Mesodermal cell (in vitro differentiated cells): ENCODE data around the gene KCNJ1.

Experiments
- H3K27ac ChIP-seq: 2 replicates; pipeline ENCODE4 v1.7.0; 2013; ENCODE audit warnings: mild to moderate bottlenecking, low read depth, low read length, moderate library complexity; ENCODE audit not compliant: severe bottlenecking
- H3K36me3 ChIP-seq: 2 replicates; pipeline ENCODE4 v1.7.1; 2013; ENCODE audit warnings: mild to moderate bottlenecking, low read length, moderate library complexity; ENCODE audit not compliant: control insufficient read depth, insufficient read depth
- H3K4me1 ChIP-seq: one replicate; pipeline ENCODE4 v1.7.1; 2013; ENCODE audit warnings: mild to moderate bottlenecking, low read length; ENCODE audit not compliant: insufficient read depth, control insufficient read depth, poor library complexity, severe bottlenecking
- H3K4me3 ChIP-seq: 2 replicates; pipeline ENCODE4 v1.7.0; 2013; ENCODE audit warnings: low read length, control low read depth, mild to moderate bottlenecking; ENCODE audit not compliant: insufficient read depth, poor library complexity, severe bottlenecking; ENCODE audit errors: extremely low read depth
- H3K9me3 ChIP-seq: 2 replicates; pipeline ENCODE4 v1.7.1; 2013; ENCODE audit warnings: mild to moderate bottlenecking, low read length, moderate library complexity; ENCODE audit not compliant: control insufficient read depth
- WGBS, 2 experiments: methylation state at CpG; one replicate each; pipeline ENCODE4 v1.1.5; 2013; ENCODE audit warnings: missing lambda C conversion rate in 2 of 2; ENCODE audit not compliant: insufficient coverage in 2 of 2; 5-methylcytosine and 5-hydroxymethylcytosine counted together

KCNJ1 gene

GRCh38 chr11:128881221-128881620 lies 14.1 kb upstream of the KCNJ1 start:
- no peak overlapping the region for H3K27ac ChIP-seq
- no peak overlapping the region for H3K4me3 ChIP-seq
- H3K36me3 ChIP-seq: no peaks in the 10 kb centered on the region
- peaks cover 13% of the 10 kb centered on the region for H3K4me1 ChIP-seq
- no peaks in the 10 kb centered on the region for H3K9me3 ChIP-seq
- 72 to 95% methylated on average over 3 to 7 of the region's 8 CpGs for WGBS, 2 experiments

GRCh38 chr11:128879817-128880216 lies 12.7 kb upstream of the KCNJ1 start:
- WGBS, 2 experiments: 68 to 76% methylated on average over 9 of the region's 12 CpGs
- Histone ChIP-seq H3K4me1 (peaks cover 13% of the 10 kb centered on the region), H3K27ac (no peak overlapping the region), H3K36me3 (no peaks in the 10 kb centered on the region), H3K9me3 (no peaks in the 10 kb centered on the region), H3K4me3 (no peak overlapping the region)

DNA sequence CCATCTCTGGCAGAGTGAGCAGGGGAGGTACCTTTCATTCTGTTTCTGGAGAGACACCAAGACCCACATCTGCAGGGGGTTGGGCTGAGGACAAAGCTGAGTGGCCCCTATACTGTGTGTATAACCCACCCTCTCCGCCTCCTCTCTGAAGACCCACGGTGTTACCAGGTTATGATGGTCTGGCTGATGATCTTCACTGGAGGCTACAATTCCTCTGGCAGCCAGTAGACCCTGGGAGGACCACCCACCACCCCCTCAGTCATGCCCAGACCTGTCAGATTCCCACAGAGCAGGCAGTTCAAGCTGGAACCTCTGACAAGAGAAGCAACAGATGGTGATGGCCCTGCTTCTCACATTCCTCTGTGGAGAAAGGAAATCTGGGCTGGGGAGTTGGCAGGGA lies 11.4 kb upstream of the KCNJ1 start:
- H3K4me3 ChIP-seq: no peak overlapping the region
- no peak overlapping the region for H3K27ac ChIP-seq
- no peaks in the 10 kb centered on the region for H3K36me3 ChIP-seq
- no peaks in the 10 kb centered on the region for H3K9me3 ChIP-seq
- 93% methylated on average over 2 of the region's 2 CpGs; no CpG with 5 or more reads in 1 of the 2 experiments for WGBS, 2 experiments
- peaks cover 13% of the 10 kb centered on the region for H3K4me1 ChIP-seq

- H3K9me3 ChIP-seq: no peaks in the 10 kb centered on the region
- peaks cover 13% of the 10 kb centered on the region for H3K4me1 ChIP-seq
- H3K4me3 ChIP-seq: no peak overlapping the region
- WGBS, 2 experiments: 89 to 95% methylated on average over 2 to 5 of the region's 5 CpGs
- H3K36me3 ChIP-seq: no peaks in the 10 kb centered on the region
- no peak overlapping the region for H3K27ac ChIP-seq
Measured at GRCh38 chr11:128877726-128878125, 10.6 kb upstream of the KCNJ1 start.

- Histone ChIP-seq H3K4me1 (peaks cover 3% of the 10 kb centered on the region), H3K9me3 (no peaks in the 10 kb centered on the region), H3K36me3 (no peaks in the 10 kb centered on the region), H3K27ac (no peak overlapping the region), H3K4me3 (no peak overlapping the region)
- WGBS, 2 experiments: 94 to 95% methylated on average over 20 to 22 of the region's 22 CpGs
Measured at GRCh38 chr11:128876133-128876650, 9.1 kb upstream of the KCNJ1 start.

DNA sequence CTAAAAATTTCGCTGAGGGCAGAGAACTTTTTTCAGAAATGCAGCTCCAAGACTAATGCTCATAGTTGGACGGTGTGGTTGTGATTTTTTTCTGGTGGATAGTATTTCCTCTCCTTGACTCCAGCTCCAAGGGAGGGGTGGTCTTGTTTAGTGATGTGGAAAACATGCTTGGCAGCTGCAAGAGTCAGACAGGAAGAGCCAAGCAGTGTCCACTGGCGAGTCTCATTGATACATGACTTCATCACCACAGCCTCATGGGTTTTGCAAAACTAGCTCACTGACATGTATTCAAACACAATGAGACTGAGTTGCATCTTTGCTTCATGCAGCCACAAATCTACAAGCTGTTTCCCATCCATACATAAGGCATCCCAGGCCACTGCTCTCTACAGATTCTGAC lies 7.3 kb upstream of the KCNJ1 start:
- H3K4me3 ChIP-seq: no peak overlapping the region
- no peak overlapping the region for H3K27ac ChIP-seq
- H3K36me3 ChIP-seq: no peaks in the 10 kb centered on the region
- H3K9me3 ChIP-seq: no peaks in the 10 kb centered on the region
- no peaks in the 10 kb centered on the region for H3K4me1 ChIP-seq
- WGBS, 2 experiments: 86% methylated on average over 1 of the region's 3 CpGs; no CpG with 5 or more reads in 1 of the 2 experiments

- Histone ChIP-seq H3K36me3 (no peaks in the 10 kb centered on the region), H3K4me1 (no peaks in the 10 kb centered on the region), H3K4me3 (no peak overlapping the region), H3K27ac (no peak overlapping the region), H3K9me3 (no peaks in the 10 kb centered on the region)
- 72 to 73% methylated on average over 2 to 3 of the region's 3 CpGs for WGBS, 2 experiments
Measured at GRCh38 chr11:128872594-128872993, 5.5 kb upstream of the KCNJ1 start.

GRCh38 chr11:128872094-128872493 lies 5.0 kb upstream of the KCNJ1 start:
- Histone ChIP-seq H3K4me1 (no peaks in the 10 kb centered on the region), H3K27ac (no peak overlapping the region), H3K4me3 (no peak overlapping the region), H3K36me3 (no peaks in the 10 kb centered on the region), H3K9me3 (no peaks in the 10 kb centered on the region)
- WGBS, 2 experiments: 39% methylated on average over 3 of the region's 6 CpGs; no CpG with 5 or more reads in 1 of the 2 experiments

DNA sequence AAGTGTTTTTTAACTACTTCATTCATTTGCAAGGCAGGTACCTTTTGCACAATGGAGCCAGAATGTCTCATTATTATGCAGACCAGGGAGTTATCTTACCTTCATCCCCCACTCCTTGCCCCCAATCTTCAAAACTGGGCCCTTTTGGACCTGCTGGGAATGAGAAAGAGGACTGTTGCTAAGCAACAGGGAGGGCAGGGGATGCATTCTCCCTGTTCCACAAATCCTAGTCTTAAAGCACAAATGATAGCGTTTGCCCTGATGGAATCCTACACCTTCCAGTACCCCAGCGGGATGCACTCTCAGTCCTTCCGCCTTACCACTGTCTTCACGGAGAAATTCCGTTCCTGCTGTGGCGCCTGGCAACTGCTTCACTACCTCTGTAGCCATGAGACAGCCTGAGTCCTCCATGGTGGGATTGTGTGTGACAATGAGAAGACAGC lies 4.1 kb upstream of the KCNJ1 start:
- no peak overlapping the region for H3K4me3 ChIP-seq
- WGBS, 2 experiments: 34 to 42% methylated on average over 4 to 6 of the region's 6 CpGs

DNA sequence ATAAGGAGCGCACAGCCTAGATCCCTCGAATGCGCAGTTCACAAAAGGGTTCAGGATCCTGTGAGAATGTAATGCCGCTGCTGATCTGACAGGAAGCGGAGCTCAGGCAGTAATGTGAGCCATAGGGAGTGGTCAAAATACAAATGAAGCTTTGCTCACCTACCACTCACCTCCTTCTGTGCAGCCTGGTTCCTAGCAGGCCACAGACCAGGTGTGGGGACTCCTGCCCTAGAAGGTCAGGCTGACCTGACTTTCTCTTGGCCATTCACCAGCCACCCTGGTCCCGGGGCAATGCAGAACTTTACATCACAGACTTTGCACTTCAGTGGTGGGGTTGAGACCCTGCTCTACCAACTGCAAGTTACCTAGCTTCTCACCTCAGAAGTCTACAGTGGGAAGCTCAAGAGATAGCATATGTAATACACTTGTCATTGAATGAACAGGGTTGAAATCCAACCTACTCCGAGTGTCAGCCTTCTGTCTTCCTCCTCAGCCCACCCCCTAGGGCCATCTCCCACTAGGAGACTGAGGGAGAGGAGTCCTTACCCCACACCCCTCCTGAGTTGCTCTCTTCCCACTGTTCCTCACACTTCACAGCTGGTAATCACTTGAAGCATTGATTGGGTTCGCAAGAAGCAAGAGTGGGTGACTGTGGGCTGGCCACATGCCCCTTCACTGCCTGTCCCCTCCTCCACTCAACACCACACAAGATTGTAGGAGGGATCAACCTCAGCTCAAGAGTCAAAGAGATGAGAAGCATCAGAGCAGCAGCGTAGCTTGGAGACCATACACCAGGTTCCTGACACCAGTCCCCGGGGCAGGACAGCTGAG lies 2.0 kb upstream of the KCNJ1 start:
- H3K27ac ChIP-seq: no peak overlapping the region
- no peaks in the 10 kb centered on the region for H3K36me3 ChIP-seq
- no peaks in the 10 kb centered on the region for H3K9me3 ChIP-seq
- no peak overlapping the region for H3K4me3 ChIP-seq
- WGBS, 2 experiments: 96% methylated on average over 8 to 10 of the region's 10 CpGs
- H3K4me1 ChIP-seq: no peaks in the 10 kb centered on the region

More for the DNA sequence above, 4.1 kb upstream of the KCNJ1 start:
- no peaks in the 10 kb centered on the region for H3K4me1 ChIP-seq
- H3K27ac ChIP-seq: no peak overlapping the region
- no peaks in the 10 kb centered on the region for H3K36me3 ChIP-seq
- no peaks in the 10 kb centered on the region for H3K9me3 ChIP-seq

GRCh38 chr11:128865490-128865889 lies 1.6 kb downstream of the KCNJ1 start:
- Histone ChIP-seq H3K36me3 (no peaks in the 10 kb centered on the region), H3K27ac (no peak overlapping the region), H3K9me3 (no peaks in the 10 kb centered on the region), H3K4me1 (peaks cover 9% of the 10 kb centered on the region), H3K4me3 (no peak overlapping the region)
- no CpG with 5 or more reads among the region's 1 CpG for WGBS, 2 experiments
